HepG2 (cell line): ENCODE measurements around the gene GPR89B.
"Not testable (repeated sequence)": the region's sequence is repeated elsewhere in the genome, so short reads cannot be mapped to it uniquely, and the experiment has no call there.

Experiments
- EP300 ChIP-seq, 3 experiments: sonication (generic) in 1 of 3; formaldehyde crosslinking in 1 of 3; IDR thresholded peaks; 2 replicates each; pipeline versions ENCODE4 v1.5.1 to v1.6.1; 2011 to 2020; ENCODE audit warnings: low read depth in 2 of 3, low read length in 2 of 3, borderline replicate concordance in 1 of 3, improper control_type of control experiment in 1 of 3, mild to moderate bottlenecking in 1 of 3, missing genetic modification reagents in 1 of 3, moderate library complexity in 1 of 3
- HDAC2 ChIP-seq: sonication (generic); formaldehyde crosslinking; IDR thresholded peaks from 2 replicates; pipeline ENCODE4 v1.4.0; 2020; ENCODE audit warnings: missing genetic modification reagents
- IRF1 ChIP-seq: sonication (generic); formaldehyde crosslinking; IDR thresholded peaks from 2 replicates; pipeline ENCODE4 v1.4.0; 2020; ENCODE audit warnings: low read depth, mild to moderate bottlenecking, missing genetic modification reagents
- JUND ChIP-seq: sonication (generic); formaldehyde crosslinking; IDR thresholded peaks from 2 replicates; pipeline ENCODE4 v1.8.0; 2022; ENCODE audit warnings: mild to moderate bottlenecking, missing genetic modification reagents
- MAX ChIP-seq: IDR thresholded peaks from 2 replicates; pipeline ENCODE4 v1.6.1; 2012; ENCODE audit warnings: inconsistent platforms
- PCBP1 ChIP-seq: fragments of 200-400 bp; formaldehyde crosslinking; IDR thresholded peaks from 2 replicates; pipeline ENCODE4 v1.6.1; 2017; ENCODE audit warnings: mild to moderate bottlenecking, low read depth, low read length, borderline replicate concordance
- POLR2A ChIP-seq, 2 experiments: IDR thresholded peaks; 2 replicates each; pipeline ENCODE4 v1.6.1; 2011; ENCODE audit warnings: low read depth in 2 of 2, low read length in 2 of 2, mild to moderate bottlenecking in 1 of 2, moderate library complexity in 1 of 2; ENCODE audit not compliant: insufficient read depth in 1 of 2
- RAD21 ChIP-seq: fragments of 450-650 bp; formaldehyde crosslinking; IDR thresholded peaks from 2 replicates; pipeline ENCODE4 v1.5.0; 2020; ENCODE audit warnings: mild to moderate bottlenecking
- ZFP36 ChIP-seq: fragments of 150-350 bp; IDR thresholded peaks from 2 replicates; pipeline ENCODE4 v1.6.1; 2018; ENCODE audit warnings: borderline replicate concordance, low read length, low read depth; ENCODE audit not compliant: partially characterized antibody
- ZNF33B ChIP-seq: sonication (generic); formaldehyde crosslinking; IDR thresholded peaks from 2 replicates; pipeline ENCODE4 v1.5.1; 2020; ENCODE audit warnings: mild to moderate bottlenecking, missing genetic modification reagents
- ZNF501 ChIP-seq: sonication (generic); formaldehyde crosslinking; IDR thresholded peaks from 2 replicates; pipeline ENCODE4 v1.5.1; 2020; ENCODE audit warnings: mild to moderate bottlenecking, moderate library complexity, missing genetic modification reagents
- TF ChIP-seq, protein P1 (sequence below): sonication (generic); formaldehyde crosslinking; IDR thresholded peaks from 2 replicates; pipeline ENCODE4 v1.5.0; 2020; ENCODE audit warnings: mild to moderate bottlenecking, missing genetic modification reagents, moderate library complexity
- TF ChIP-seq, protein P2 (sequence below): IDR thresholded peaks from 2 replicates; pipeline ENCODE4 v1.6.1; 2018; ENCODE audit warnings: missing genetic modification reagents
- TF ChIP-seq, protein P3 (sequence below): sonication (generic); formaldehyde crosslinking; IDR thresholded peaks from 2 replicates; pipeline ENCODE4 v1.5.0; 2020; ENCODE audit warnings: missing genetic modification reagents

DNA sequence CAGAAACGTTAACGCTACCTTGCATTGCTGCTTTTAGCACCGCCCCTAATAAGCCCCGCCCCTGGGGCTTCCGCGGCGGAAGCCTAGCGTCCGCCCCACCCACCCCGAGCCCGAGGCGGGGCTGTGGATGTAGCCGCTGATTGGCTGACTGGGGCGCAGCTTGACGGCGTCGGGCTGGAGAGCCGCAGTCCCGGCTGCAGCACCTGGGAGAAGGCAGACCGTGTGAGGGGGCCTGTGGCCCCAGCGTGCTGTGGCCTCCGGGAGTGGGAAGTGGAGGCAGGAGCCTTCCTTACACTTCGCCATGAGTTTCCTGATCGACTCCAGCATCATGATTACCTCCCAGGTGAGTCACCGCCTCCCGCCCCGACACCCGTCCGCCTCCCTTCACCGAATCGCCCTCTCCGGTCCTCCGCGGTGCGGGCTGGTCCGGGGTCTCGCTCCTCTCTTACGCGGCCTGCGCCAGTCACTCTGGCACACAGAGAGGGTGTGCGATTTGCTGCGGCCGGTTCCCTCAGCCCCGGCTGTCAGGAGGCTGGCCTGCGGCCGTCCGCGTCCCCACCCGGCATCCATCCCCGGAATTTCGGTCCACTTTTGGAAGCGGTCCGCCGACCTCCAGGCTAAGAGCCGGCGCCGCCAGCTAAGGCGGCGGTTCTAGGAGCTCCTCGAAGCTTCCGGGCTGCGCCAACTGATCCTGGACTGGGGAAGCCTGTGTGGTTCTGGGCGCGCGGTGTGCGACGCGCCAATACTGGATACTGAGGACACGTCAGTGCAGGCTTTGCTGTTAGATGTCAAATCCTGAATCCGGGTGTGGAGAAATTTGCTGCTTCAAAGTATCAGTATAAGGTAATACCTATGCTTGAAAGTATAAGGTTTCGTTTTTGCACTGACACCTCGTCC lies at the start of gene GPR89B:
- not testable (repeated sequence) for TF ChIP-seq ZNF33B; ZNF501 (CRISPR knock-in tag); PCBP1; EP300 (IDR thresholded peaks at IDR 0.05; ENCODE audit: low read depth in 2 of 2, low read length in 2 of 2); EP300 (CRISPR knock-in tag; IDR thresholded peaks at IDR 0.05; ENCODE audit: borderline replicate concordance); RAD21 (CRISPR knock-in tag); ZFP36; JUND; IRF1 (CRISPR knock-in tag)
- TF ChIP-seq HDAC2 (CRISPR knock-in tag) (0 out of 2 replicates have a peak, but pooled peaks have one; percentile 16), MAX (0 out of 2 replicates have a peak, but pooled peaks have one; percentile 36), POLR2A (IDR thresholded peaks at IDR 0.05; ENCODE audit: insufficient read depth in 1 of 2, low read depth in 2 of 2, low read length in 2 of 2) (peak; percentile 88 to 90)
- TF ChIP-seq, protein P1, sequence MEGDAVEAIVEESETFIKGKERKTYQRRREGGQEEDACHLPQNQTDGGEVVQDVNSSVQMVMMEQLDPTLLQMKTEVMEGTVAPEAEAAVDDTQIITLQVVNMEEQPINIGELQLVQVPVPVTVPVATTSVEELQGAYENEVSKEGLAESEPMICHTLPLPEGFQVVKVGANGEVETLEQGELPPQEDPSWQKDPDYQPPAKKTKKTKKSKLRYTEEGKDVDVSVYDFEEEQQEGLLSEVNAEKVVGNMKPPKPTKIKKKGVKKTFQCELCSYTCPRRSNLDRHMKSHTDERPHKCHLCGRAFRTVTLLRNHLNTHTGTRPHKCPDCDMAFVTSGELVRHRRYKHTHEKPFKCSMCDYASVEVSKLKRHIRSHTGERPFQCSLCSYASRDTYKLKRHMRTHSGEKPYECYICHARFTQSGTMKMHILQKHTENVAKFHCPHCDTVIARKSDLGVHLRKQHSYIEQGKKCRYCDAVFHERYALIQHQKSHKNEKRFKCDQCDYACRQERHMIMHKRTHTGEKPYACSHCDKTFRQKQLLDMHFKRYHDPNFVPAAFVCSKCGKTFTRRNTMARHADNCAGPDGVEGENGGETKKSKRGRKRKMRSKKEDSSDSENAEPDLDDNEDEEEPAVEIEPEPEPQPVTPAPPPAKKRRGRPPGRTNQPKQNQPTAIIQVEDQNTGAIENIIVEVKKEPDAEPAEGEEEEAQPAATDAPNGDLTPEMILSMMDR (CRISPR knock-in tag) = not testable (repeated sequence)
- TF ChIP-seq, protein P2, sequence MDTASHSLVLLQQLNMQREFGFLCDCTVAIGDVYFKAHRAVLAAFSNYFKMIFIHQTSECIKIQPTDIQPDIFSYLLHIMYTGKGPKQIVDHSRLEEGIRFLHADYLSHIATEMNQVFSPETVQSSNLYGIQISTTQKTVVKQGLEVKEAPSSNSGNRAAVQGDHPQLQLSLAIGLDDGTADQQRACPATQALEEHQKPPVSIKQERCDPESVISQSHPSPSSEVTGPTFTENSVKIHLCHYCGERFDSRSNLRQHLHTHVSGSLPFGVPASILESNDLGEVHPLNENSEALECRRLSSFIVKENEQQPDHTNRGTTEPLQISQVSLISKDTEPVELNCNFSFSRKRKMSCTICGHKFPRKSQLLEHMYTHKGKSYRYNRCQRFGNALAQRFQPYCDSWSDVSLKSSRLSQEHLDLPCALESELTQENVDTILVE = not testable (repeated sequence)
- TF ChIP-seq, protein P3, sequence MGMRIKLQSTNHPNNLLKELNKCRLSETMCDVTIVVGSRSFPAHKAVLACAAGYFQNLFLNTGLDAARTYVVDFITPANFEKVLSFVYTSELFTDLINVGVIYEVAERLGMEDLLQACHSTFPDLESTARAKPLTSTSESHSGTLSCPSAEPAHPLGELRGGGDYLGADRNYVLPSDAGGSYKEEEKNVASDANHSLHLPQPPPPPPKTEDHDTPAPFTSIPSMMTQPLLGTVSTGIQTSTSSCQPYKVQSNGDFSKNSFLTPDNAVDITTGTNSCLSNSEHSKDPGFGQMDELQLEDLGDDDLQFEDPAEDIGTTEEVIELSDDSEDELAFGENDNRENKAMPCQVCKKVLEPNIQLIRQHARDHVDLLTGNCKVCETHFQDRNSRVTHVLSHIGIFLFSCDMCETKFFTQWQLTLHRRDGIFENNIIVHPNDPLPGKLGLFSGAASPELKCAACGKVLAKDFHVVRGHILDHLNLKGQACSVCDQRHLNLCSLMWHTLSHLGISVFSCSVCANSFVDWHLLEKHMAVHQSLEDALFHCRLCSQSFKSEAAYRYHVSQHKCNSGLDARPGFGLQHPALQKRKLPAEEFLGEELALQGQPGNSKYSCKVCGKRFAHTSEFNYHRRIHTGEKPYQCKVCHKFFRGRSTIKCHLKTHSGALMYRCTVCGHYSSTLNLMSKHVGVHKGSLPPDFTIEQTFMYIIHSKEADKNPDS (CRISPR knock-in tag) = not testable (repeated sequence)
